Lower leg skin (tissue), 4 donors: Measurements from ENCODE around the gene ELP4. TPM values are rescaled to one million over a fixed set of nuclear protein-coding genes. Genes with fewer than 3 reads are reported as not detected.

Source experiments
- DNase-seq, 2 donors: peaks; one replicate each; pipeline ENCODE4 v3.0.0-alpha.2; 2019; ENCODE audit warnings: low spot score in 2 of 2
- H3K4me3 ChIP-seq: fragments of 200-600 bp; sonication (generic); 2 replicates; pipeline ENCODE4 v1.5.1; 2017; ENCODE audit warnings: mild to moderate bottlenecking, low read depth; ENCODE audit not compliant: poor library complexity, severe bottlenecking
- POLR2A ChIP-seq, 2 donors: fragments of 450-650 bp; IDR thresholded peaks; one replicate each; pipeline ENCODE4 v1.6.1; 2016 to 2017; ENCODE audit warnings: antibody characterized with exemption in 2 of 2, mild to moderate bottlenecking in 1 of 2, moderate library complexity in 1 of 2
- WGBS, 2 donors: methylation state at CpG; one replicate each; pipeline ENCODE4 v1.1.5; 2018; 5-methylcytosine and 5-hydroxymethylcytosine counted together
- intact Hi-C: fragments of 100-400 bp; cut with DNase I; formaldehyde crosslinking; loops from one replicate; pipeline ENCODE4 v1.15.0; 2023; ENCODE audit warnings: low total_unique reads
- total RNA-seq, 4 donors: library from RNA; depleted of rRNA; stranded (reverse); fragments of >200 nt; gene quantifications; one replicate each; pipeline ENCODE4 v1.1.0, GENCODE V29; 2016
- TF ChIP-seq, protein P1 (sequence below), 3 donors: fragments of 450-650 bp; IDR thresholded peaks; one replicate each; pipeline ENCODE4 v1.5.1; 2016; ENCODE audit warnings: antibody characterized with exemption in 3 of 3, mild to moderate bottlenecking in 3 of 3, moderate library complexity in 2 of 3

ELP4 gene
- total RNA-seq, 4 donors from 2014 or later = 20.6 to 23.3 (median 22.2) TPM

DNA sequence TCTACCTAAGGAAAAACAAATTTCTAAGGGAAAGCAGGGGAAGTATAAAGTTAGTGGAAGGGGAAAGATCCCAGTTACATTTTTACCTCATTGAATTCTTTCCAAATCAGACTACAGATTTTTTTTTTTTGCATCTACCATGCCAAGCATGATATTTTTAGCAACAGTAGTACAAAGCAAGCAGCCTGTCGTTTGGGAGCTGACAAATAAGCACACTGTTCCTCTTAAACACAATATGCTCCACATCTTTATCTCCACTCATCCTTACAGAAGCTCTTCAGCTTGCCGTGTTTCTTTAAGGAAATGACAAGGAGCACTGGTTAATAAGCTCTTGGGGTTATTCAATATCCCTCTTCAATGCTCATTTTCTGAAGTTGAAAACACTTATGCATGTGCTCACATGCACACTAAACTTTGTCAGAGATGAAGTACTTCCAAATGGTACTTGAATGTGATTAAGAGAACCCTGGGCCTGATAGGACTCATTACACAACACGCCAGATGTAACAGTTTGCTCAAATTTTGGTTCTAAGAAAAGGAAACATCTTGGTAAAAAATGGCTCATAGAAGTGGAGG, 247.8 kb downstream of the ELP4 start:
- no peak for DNase-seq
- TF ChIP-seq, protein P1, sequence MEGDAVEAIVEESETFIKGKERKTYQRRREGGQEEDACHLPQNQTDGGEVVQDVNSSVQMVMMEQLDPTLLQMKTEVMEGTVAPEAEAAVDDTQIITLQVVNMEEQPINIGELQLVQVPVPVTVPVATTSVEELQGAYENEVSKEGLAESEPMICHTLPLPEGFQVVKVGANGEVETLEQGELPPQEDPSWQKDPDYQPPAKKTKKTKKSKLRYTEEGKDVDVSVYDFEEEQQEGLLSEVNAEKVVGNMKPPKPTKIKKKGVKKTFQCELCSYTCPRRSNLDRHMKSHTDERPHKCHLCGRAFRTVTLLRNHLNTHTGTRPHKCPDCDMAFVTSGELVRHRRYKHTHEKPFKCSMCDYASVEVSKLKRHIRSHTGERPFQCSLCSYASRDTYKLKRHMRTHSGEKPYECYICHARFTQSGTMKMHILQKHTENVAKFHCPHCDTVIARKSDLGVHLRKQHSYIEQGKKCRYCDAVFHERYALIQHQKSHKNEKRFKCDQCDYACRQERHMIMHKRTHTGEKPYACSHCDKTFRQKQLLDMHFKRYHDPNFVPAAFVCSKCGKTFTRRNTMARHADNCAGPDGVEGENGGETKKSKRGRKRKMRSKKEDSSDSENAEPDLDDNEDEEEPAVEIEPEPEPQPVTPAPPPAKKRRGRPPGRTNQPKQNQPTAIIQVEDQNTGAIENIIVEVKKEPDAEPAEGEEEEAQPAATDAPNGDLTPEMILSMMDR (IDR thresholded peaks at IDR 0.05) = no peak
- no peak for TF ChIP-seq POLR2A (IDR thresholded peaks at IDR 0.05)
- intact Hi-C loops = no loop called here
- WGBS, 2 donors = 32 to 33% methylated on average over 3 of the region's 3 CpGs
- H3K4me3 ChIP-seq = no peak overlapping the region

DNA sequence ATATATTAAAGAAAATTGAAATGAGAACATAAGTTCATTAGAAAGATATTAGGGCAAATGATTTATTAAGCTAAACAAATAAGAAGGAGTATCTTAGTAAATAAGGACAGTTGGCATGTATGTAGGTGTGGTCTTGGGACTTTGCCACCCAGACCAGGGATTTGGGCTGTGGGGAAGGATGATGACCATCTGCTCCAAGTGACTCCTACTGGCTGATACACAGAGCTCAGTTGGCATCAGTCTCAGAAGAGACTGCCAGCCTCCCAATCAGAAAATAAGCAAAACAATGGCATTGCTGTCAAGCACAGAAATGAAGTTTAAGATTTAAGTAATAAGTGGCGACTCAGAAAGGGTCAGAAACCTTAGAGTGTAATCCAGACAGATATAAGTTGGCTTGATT, 252.1 kb downstream of the ELP4 start:
- 88 to 100% methylated on average over 1 of the region's 1 CpG for WGBS, 2 donors
- DNase-seq = no peak
- H3K4me3 ChIP-seq = no peak overlapping the region
- TF ChIP-seq POLR2A (IDR thresholded peaks at IDR 0.05) = no peak
- TF ChIP-seq, protein P1 (IDR thresholded peaks at IDR 0.05) = no peak
- intact Hi-C loops = no loop called here

- intact Hi-C loops = no loop called here
- no peak for TF ChIP-seq POLR2A (IDR thresholded peaks at IDR 0.05)
- TF ChIP-seq, protein P1 (IDR thresholded peaks at IDR 0.05) = no peak
- H3K4me3 ChIP-seq = no peak overlapping the region
- no peak for DNase-seq
Measured at GRCh38 chr11:31763296-31763695, 253.7 kb downstream of the ELP4 start.

DNA sequence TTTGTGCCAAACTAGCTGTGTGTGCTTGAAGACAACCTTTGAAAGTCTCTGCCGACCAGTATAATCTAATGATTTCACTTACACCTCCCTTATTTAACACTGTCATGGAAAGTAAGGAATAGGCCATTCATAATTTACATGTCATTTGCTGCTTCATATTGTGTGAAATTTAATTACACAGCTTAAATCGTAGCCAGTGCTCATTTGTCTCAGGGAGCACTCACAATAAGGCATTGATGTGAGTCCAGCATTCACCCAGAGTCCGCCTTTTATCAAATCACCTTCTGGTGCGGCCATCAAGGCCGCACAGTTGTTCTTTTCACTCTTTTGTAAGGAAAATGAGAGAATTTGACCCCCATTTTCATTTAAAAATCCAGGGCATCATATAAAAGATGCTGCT, 254.7 kb downstream of the ELP4 start:
- intact Hi-C loops = no loop called here
- 93 to 96% methylated on average over 5 of the region's 5 CpGs for WGBS, 2 donors
- DNase-seq = no peak
- H3K4me3 ChIP-seq = no peak overlapping the region
- TF ChIP-seq POLR2A (IDR thresholded peaks at IDR 0.05) = no peak
- TF ChIP-seq, protein P1 (IDR thresholded peaks at IDR 0.05) = no peak

DNA sequence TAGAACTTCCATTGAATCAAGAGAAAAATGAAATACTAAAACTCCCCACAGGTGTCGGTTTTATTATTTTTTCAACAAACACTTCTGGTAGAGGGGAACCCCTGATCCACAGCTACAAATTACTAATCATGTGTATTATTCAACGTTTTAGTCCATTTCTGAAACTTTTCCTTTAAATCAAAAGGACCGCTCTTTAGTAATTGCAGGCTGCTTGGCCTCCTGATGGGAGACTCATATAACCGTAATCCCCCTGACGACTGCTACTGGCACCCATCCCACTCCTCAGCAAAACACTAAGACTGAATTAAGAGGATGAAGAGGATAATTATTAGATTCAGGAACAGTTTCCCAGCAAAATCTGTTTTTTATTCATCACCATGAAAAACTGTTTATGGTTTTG, 255.2 kb downstream of the ELP4 start:
- H3K4me3 ChIP-seq = no peak overlapping the region
- intact Hi-C loops = no loop called here
- no peak for DNase-seq
- 78 to 81% methylated on average over 5 of the region's 5 CpGs for WGBS, 2 donors
- TF ChIP-seq, protein P1 (IDR thresholded peaks at IDR 0.05) = no peak
- no peak for TF ChIP-seq POLR2A (IDR thresholded peaks at IDR 0.05)

- 91 to 96% methylated on average over 3 of the region's 3 CpGs for WGBS, 2 donors
- intact Hi-C loops = no loop called here
- DNase-seq = no peak
- no peak for TF ChIP-seq POLR2A (IDR thresholded peaks at IDR 0.05)
- TF ChIP-seq, protein P1 (IDR thresholded peaks at IDR 0.05) = no peak
- no peak overlapping the region for H3K4me3 ChIP-seq
Measured at GRCh38 chr11:31767066-31767465, 257.5 kb downstream of the ELP4 start.
